Activated T-helper 9 cell treated with anti-CD3 and anti-CD28 coated beads, Interleukin-2, amount 50 U/mL, for 16 hours (primary cell): Measurements from ENCODE around the gene ZDHHC3.
"Not testable (repeated sequence)": the region's sequence is repeated elsewhere in the genome, so short reads cannot be mapped to it uniquely, and the experiment has no call there.

Experiments
- DNase-seq: peaks from one replicate; pipeline ENCODE4 v3.0.0-alpha.2; 2020; ENCODE audit warnings: low read depth

The ZDHHC3 gene

DNA sequence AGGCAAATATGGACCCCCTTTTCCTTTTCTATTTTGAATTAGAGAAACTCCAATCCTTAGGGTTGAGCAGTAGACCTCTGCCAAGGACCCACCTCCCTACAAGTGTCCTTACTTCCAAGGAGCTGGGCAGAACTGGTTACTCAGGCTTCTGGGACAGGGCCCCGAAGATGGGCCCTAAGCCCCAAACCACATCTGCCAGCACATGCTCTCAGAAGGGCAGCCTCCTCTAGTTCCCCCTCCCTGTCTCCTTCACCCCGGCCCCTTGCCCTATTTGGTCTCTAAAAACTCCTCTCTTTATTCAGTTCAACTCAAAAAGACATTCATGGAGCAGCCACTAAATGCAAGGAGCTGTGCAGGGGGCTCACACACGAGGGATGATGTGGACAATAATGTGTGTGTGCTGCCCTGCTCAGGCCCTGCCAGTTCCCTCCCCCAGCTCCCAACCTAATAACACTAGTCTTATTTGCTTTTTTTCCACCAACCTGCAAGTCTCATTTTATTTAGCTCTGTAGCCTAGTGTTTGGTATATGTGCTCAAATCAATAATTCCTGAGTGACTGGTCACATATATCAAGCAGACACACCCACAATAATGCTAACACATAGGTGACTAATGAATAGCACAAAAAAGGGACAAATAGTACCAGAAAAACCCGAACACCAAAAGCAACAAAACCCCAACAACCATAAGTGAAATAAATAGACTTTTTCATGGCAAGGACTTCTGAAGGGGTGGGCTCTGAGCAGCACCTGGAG lies 12.2 kb downstream of the ZDHHC3 start:
- no peak for DNase-seq

- no peak for DNase-seq
These were observed 13.2 kb downstream of the ZDHHC3 start for GRCh38 chr3:44962621-44963393.

DNA sequence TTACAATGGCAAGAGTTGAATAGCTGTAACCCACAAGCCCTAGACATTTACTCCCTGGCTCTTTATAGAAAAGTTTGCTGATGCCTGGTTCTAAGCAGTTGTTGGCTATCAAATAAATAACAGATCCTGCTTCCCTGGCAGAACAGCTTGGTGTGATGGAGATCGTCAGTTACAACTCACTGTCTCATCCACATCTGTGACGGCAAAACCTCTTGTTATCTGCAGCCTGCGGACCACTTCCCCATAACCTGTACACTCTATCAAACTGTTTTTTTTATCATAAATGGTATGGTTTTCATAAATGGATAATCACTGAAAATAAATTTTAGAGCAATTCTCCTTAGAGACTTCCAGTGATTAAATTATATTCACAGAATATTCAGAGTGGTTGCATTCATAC lies 14.1 kb downstream of the ZDHHC3 start:
- DNase-seq = no peak

GRCh38 chr3:44960387-44961026 lies 15.5 kb downstream of the ZDHHC3 start:
- DNase-seq = no peak

DNA sequence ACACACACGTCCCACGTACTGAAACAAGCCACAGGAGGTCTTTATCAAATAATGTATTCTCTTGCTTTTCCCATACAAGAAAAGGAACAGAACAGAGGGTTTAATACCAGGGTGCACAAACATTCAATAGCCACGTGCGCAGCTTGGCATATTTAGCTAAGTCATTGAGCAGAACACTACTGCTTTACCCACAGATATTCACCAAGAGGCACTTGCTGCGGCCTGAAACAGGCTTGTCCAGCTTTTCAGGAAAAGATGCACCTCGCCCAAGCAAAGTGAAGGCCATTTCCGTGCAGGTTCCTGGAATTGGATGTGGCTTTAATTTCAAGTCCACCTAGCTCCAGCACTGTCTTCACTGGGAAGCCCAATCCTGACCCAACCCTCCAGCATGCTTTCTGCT lies 17.6 kb downstream of the ZDHHC3 start:
- no peak for DNase-seq

- no peak for DNase-seq
These were observed 18.0 kb downstream of the ZDHHC3 start for GRCh38 chr3:44957986-44958385.

DNA sequence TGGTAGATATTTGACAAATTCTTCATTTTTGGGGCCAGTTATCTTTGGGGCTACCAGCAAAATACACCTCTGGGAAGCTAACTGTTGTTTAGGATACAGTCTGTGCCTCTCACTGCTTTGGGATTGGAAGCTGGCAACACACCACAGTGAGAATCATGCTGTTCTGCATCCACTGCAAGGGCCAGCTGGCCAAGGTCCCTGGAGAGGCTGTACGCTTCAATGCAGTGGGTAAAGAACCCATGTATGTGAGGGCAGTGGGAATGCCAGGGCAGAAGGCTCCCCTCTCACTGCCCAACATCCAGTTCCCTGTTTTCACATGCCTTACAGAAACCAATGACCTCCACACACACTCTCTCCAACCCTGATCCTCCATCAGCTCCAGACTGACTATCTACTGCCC lies 20.1 kb downstream of the ZDHHC3 start:
- no peak for DNase-seq

DNA sequence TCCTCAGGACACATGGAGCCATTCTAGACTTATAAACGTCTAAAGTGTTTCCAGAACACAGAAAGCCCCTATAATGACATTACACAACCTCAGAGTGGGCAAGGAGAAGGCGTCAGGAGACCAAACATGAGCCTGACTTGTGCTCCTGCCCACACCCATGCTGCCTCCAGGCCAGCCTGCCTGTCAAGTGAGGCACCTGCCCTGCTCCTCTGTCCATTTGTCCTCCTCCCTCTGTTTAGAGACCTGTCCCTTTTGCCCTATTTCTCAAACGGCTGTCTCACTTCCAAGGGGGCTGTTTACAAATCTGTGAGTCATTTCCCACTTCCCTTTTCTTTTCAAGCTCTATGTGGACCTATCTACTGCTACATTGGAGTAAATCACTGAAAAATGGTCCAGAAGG lies 21.0 kb downstream of the ZDHHC3 start:
- no peak for DNase-seq

GRCh38 chr3:44954304-44954703 lies 21.7 kb downstream of the ZDHHC3 start:
- no peak for DNase-seq

- no peak for DNase-seq
These were observed 23.3 kb downstream of the ZDHHC3 start for GRCh38 chr3:44952689-44953088.

- DNase-seq = no peak
These were observed 25.7 kb downstream of the ZDHHC3 start for GRCh38 chr3:44950275-44950734.

GRCh38 chr3:44949770-44950169 lies 26.2 kb downstream of the ZDHHC3 start:
- not testable (repeated sequence) for DNase-seq

DNA sequence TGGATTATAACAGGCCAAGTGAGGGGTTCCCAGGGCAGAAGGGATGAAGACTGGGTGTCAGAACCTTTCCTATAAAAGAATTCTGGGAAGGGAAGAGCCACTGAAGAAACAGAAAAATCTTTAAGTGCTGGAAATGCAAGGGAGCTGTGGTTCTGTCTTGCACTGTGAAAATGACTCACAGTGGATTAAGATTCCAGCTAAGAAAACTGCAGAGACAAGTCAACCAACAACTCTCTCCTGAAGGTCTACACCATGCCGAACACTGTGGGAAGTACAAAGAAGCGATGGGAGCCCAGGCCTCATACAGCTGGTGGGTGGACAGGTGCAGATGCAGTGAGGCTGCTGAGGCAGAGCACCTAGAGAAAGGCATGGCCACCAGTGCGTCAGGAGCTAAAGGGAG lies 27.7 kb downstream of the ZDHHC3 start:
- no peak for DNase-seq

- no peak for DNase-seq
These were observed 33.6 kb downstream of the ZDHHC3 start for GRCh38 chr3:44942202-44942921.

- DNase-seq = no peak
These were observed 36.4 kb downstream of the ZDHHC3 start for GRCh38 chr3:44939581-44940036.

GRCh38 chr3:44932986-44933944 lies 42.7 kb downstream of the ZDHHC3 start:
- no peak for DNase-seq

GRCh38 chr3:44932271-44932670 lies 43.7 kb downstream of the ZDHHC3 start:
- DNase-seq = no peak

- DNase-seq = no peak
These were observed 44.2 kb downstream of the ZDHHC3 start for GRCh38 chr3:44931791-44932190.

- no peak for DNase-seq
These were observed 45.1 kb downstream of the ZDHHC3 start for GRCh38 chr3:44930911-44931310.

GRCh38 chr3:44929782-44930181 lies 46.2 kb downstream of the ZDHHC3 start:
- no peak for DNase-seq

- DNase-seq = no peak
These were observed 48.6 kb downstream of the ZDHHC3 start for GRCh38 chr3:44927371-44927770.
